Fibroblast of lung (primary cell): ENCODE results near the gene ECHDC3.

Experiments
- EZH2 ChIP-seq: IDR thresholded peaks from 2 replicates; pipeline ENCODE4 v1.5.1; 2012; ENCODE audit warnings: low read length, control low read depth, mild to moderate bottlenecking; ENCODE audit errors: missing control alignments
- TF ChIP-seq, protein P1 (sequence below), 2 donors: IDR thresholded peaks in 1 of 2; conservative IDR thresholded peaks in 1 of 2; 1 replicate in 1 of 2; 2 replicates in 1 of 2; pipeline ENCODE4 v1.5.1; 2011 to 2012; ENCODE audit warnings: low read length in 2 of 2, control low read depth in 1 of 2, inconsistent platforms in 1 of 2, low read depth in 1 of 2, mild to moderate bottlenecking in 1 of 2

DNA sequence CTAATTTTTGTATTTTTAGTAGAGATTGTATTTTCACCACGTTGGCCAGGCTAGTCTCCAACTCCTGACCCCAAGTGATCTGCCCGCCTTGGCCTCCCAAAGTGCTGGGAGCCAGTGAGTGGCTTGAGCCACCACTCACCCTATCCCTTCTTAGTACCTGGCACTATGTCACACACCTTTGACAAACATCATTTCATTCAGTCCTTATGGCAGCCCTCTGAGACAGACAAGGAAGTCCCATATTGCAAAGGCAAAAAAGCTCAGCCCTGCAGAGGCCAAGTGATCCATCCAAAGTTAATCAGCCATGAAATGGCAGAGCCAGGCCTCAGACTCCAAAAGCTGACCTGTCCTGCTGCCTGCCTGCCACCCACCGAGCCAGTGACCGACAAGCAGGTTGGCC is 39.9 kb upstream of the ECHDC3 start:
- TF ChIP-seq EZH2 = no peak
- TF ChIP-seq, protein P1, sequence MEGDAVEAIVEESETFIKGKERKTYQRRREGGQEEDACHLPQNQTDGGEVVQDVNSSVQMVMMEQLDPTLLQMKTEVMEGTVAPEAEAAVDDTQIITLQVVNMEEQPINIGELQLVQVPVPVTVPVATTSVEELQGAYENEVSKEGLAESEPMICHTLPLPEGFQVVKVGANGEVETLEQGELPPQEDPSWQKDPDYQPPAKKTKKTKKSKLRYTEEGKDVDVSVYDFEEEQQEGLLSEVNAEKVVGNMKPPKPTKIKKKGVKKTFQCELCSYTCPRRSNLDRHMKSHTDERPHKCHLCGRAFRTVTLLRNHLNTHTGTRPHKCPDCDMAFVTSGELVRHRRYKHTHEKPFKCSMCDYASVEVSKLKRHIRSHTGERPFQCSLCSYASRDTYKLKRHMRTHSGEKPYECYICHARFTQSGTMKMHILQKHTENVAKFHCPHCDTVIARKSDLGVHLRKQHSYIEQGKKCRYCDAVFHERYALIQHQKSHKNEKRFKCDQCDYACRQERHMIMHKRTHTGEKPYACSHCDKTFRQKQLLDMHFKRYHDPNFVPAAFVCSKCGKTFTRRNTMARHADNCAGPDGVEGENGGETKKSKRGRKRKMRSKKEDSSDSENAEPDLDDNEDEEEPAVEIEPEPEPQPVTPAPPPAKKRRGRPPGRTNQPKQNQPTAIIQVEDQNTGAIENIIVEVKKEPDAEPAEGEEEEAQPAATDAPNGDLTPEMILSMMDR (conservative IDR thresholded peaks at IDR 0.05 in 1 of 2, IDR thresholded peaks at IDR 0.05 in 1 of 2; ENCODE audit: low read depth in 1 of 2, low read length in 2 of 2) = no peak
